HEK293 (cell line): ENCODE data around the gene MYOM3.
"Not testable (repeated sequence)": the region's sequence is repeated elsewhere in the genome, so short reads cannot be mapped to it uniquely, and the experiment has no call there.

Experiments
- CTCF ChIA-PET: fragments of 350-600 bp; formaldehyde crosslinking; extraction: SDS; loops from one replicate; lab custom pipeline; 2021; ENCODE audit warnings: antibody characterized with exemption; lab: Yijun Ruan, JAX
- POLR2A ChIA-PET: fragments of 300-600 bp; formaldehyde crosslinking; extraction: SDS; loops from one replicate; lab custom pipeline; 2020; ENCODE audit warnings: antibody characterized with exemption, inconsistent platforms; lab: Yijun Ruan, JAX
- H3K27ac ChIP-seq: fragments of 200-500 bp; sonication (Bioruptor generic); 2 replicates; pipeline ENCODE4 v1.5.1; 2014; ENCODE audit warnings: low read depth, low read length, control low read depth, inconsistent platforms; ENCODE audit errors: extremely low read depth
- H3K36me3 ChIP-seq, 2 experiments: fragments of 200-500 bp in 1 of 2; sonication (Bioruptor generic) in 1 of 2; 1 replicate in 1 of 2; 2 replicates in 1 of 2; pipeline ENCODE4 v1.5.1; 2014 to 2017; ENCODE audit warnings: inconsistent platforms in 2 of 2, low read length in 2 of 2; ENCODE audit not compliant: control insufficient read depth in 2 of 2, insufficient read depth in 1 of 2
- H3K4me1 ChIP-seq: fragments of 200-500 bp; sonication (Bioruptor generic); 2 replicates; pipeline ENCODE4 v1.5.1; 2014; ENCODE audit warnings: mild to moderate bottlenecking, low read length, inconsistent platforms; ENCODE audit not compliant: control insufficient read depth, insufficient read depth
- H3K4me3 ChIP-seq: 2 replicates; pipeline ENCODE4 v1.5.1; 2011; ENCODE audit warnings: low read depth, mild to moderate bottlenecking, control low read depth, low read length, moderate library complexity
- H3K9me3 ChIP-seq: fragments of 200-500 bp; sonication (Bioruptor generic); 2 replicates; pipeline ENCODE4 v1.5.1; 2014; ENCODE audit warnings: low read depth, low read length, inconsistent platforms; ENCODE audit not compliant: control insufficient read depth, insufficient read depth
- ATF2 ChIP-seq: fragments of 450-650 bp; formaldehyde crosslinking; IDR thresholded peaks from 2 replicates; pipeline ENCODE4 v1.5.1; 2016; ENCODE audit warnings: missing biosample characterization, missing genetic modification characterization, low read depth
- FEZF1 ChIP-seq: fragments of 450-650 bp; formaldehyde crosslinking; IDR thresholded peaks from 2 replicates; pipeline ENCODE4 v1.5.1; 2016; ENCODE audit warnings: missing biosample characterization, missing genetic modification characterization
- GLI2 ChIP-seq: fragments of 450-650 bp; formaldehyde crosslinking; IDR thresholded peaks from 2 replicates; pipeline ENCODE4; 2017; ENCODE audit warnings: missing biosample characterization, missing genetic modification characterization, low read depth, borderline replicate concordance
- RBAK ChIP-seq: fragments of 450-650 bp; formaldehyde crosslinking; IDR thresholded peaks from 2 replicates; pipeline ENCODE4 v1.5.1; 2016; ENCODE audit warnings: missing biosample characterization, missing genetic modification characterization
- SCRT1 ChIP-seq: fragments of 450-650 bp; formaldehyde crosslinking; IDR thresholded peaks from 2 replicates; pipeline ENCODE4 v1.5.1; 2016; ENCODE audit warnings: missing biosample characterization, missing genetic modification characterization, borderline replicate concordance
- ZNF121 ChIP-seq: fragments of 450-650 bp; formaldehyde crosslinking; IDR thresholded peaks from 2 replicates; pipeline ENCODE4 v1.5.1; 2016; ENCODE audit warnings: missing biosample characterization, missing genetic modification characterization
- ZNF23 ChIP-seq: fragments of 450-650 bp; formaldehyde crosslinking; IDR thresholded peaks from 2 replicates; pipeline ENCODE4 v1.5.1; 2016; ENCODE audit warnings: missing biosample characterization, missing genetic modification characterization, borderline replicate concordance
- ZNF280C ChIP-seq: fragments of 450-650 bp; formaldehyde crosslinking; IDR thresholded peaks from 2 replicates; pipeline ENCODE4 v1.5.1; 2016; ENCODE audit warnings: missing biosample characterization, missing genetic modification characterization
- ZNF335 ChIP-seq: fragments of 450-650 bp; formaldehyde crosslinking; conservative IDR thresholded peaks from 2 replicates; pipeline ENCODE4 v1.5.1; 2016; ENCODE audit warnings: missing biosample characterization, missing genetic modification characterization
- ZNF366 ChIP-seq: fragments of 450-650 bp; formaldehyde crosslinking; conservative IDR thresholded peaks from 2 replicates; pipeline ENCODE4 v1.5.1; 2016; ENCODE audit warnings: missing biosample characterization, missing genetic modification characterization
- ZNF449 ChIP-seq: fragments of 450-650 bp; formaldehyde crosslinking; IDR thresholded peaks from 2 replicates; pipeline ENCODE4 v1.5.1; 2017; ENCODE audit warnings: missing biosample characterization, mild to moderate bottlenecking, missing genetic modification characterization, moderate library complexity
- ZNF580 ChIP-seq: fragments of 450-650 bp; formaldehyde crosslinking; IDR thresholded peaks from 2 replicates; pipeline ENCODE4 v1.5.1; 2016; ENCODE audit warnings: missing biosample characterization, missing genetic modification characterization
- ZNF645 ChIP-seq: fragments of 450-650 bp; formaldehyde crosslinking; IDR thresholded peaks from 2 replicates; pipeline ENCODE4; 2016; ENCODE audit warnings: missing biosample characterization, missing genetic modification characterization

The MYOM3 gene

GRCh38 chr1:24049733-24050132, 62.2 kb downstream of the MYOM3 start:
- Histone ChIP-seq H3K4me1 (peaks cover 27% of the 10 kb centered on the region), H3K36me3 (no peaks in the 10 kb centered on the region), H3K27ac (no peak overlapping the region), H3K9me3 (no peaks in the 10 kb centered on the region), H3K4me3 (no peak overlapping the region)
- peak; percentile 72; the same call in 1 of the 2 replicates for TF ChIP-seq ATF2 (tag by site-specific recombination)
- TF ChIP-seq ZNF366 (tag by site-specific recombination), result no peak
- ChIA-PET CTCF (no interaction called here), POLR2A (no interaction called here)

GRCh38 chr1:24048894-24049293, 63.0 kb downstream of the MYOM3 start:
- H3K4me3 ChIP-seq, H3K36me3 ChIP-seq, H3K9me3 ChIP-seq, POLR2A ChIA-PET, H3K27ac ChIP-seq, CTCF ChIA-PET: not testable (repeated sequence)
- TF ChIP-seq ZNF335 (tag by site-specific recombination) (peak; percentile 36; the same call in 1 of the 2 replicates), SCRT1 (tag by site-specific recombination) (peak; percentile 43; the same call in 1 of the 2 replicates), ZNF121 (tag by site-specific recombination) (peak; percentile 93)
- H3K4me1 ChIP-seq, result peaks cover 27% of the 10 kb centered on the region

GRCh38 chr1:24048205-24048869, 63.6 kb downstream of the MYOM3 start:
- CTCF ChIA-PET, result interaction anchor here (0.6 to 0.7 kb wide), 3 partner anchors 21 to 520 kb away, joined by 3 to 4 read pairs (median 3); no protein-coding TSS in a partner anchor
- POLR2A ChIA-PET, result no interaction called here
- Histone ChIP-seq H3K9me3 (no peaks in the 10 kb centered on the region), H3K36me3 (no peaks in the 10 kb centered on the region), H3K27ac (no peak overlapping the region), H3K4me3 (no peak overlapping the region), H3K4me1 (peaks cover 27% of the 10 kb centered on the region)
- TF ChIP-seq RBAK (tag by site-specific recombination) (no peak), ZNF645 (tag by site-specific recombination) (no peak), ZNF280C (tag by site-specific recombination) (no peak), GLI2 (tag by site-specific recombination) (no peak), FEZF1 (tag by site-specific recombination) (peak; percentile 58; the same call in 1 of the 2 replicates), ZNF121 (tag by site-specific recombination) (peak; percentile 97), ZNF23 (tag by site-specific recombination) (no peak), ZNF449 (tag by site-specific recombination) (no peak), ZNF580 (0 out of 2 replicates have a peak, but pooled peaks have one; percentile 9)
